GM23248 (cell line): ENCODE results near the gene KCNIP3. TPM values are rescaled to one million over a fixed set of nuclear protein-coding genes. Genes with fewer than 3 reads are reported as not detected.

Source experiments
- DNase-seq: peaks from one replicate; pipeline ENCODE4 v3.0.0-alpha.2; 2015
- H2AFZ ChIP-seq: fragments of 200-600 bp; sonication (generic); 2 replicates; pipeline ENCODE4 v1.6.1; 2016; ENCODE audit warnings: antibody characterized with exemption
- H3F3A ChIP-seq: fragments of 200-600 bp; sonication (generic); 2 replicates; pipeline ENCODE4 v1.6.1; 2016; ENCODE audit warnings: mild to moderate bottlenecking, antibody characterized with exemption, mixed run types; ENCODE audit not compliant: insufficient read depth
- H3K27ac ChIP-seq: fragments of 200-600 bp; sonication (generic); 2 replicates; pipeline ENCODE4 v1.5.1; 2016; ENCODE audit warnings: mild to moderate bottlenecking
- H3K27me3 ChIP-seq: fragments of 200-600 bp; sonication (generic); replicated peaks from 2 replicates; pipeline ENCODE4 v1.6.1; 2016; ENCODE audit warnings: mild to moderate bottlenecking; ENCODE audit not compliant: insufficient read depth
- H3K36me3 ChIP-seq: fragments of 200-600 bp; sonication (generic); 2 replicates; pipeline ENCODE4 v1.6.1; 2016; ENCODE audit warnings: low read depth, mild to moderate bottlenecking
- H3K4me1 ChIP-seq: fragments of 200-600 bp; sonication (generic); 2 replicates; pipeline ENCODE4 v1.6.1; 2016; ENCODE audit warnings: mild to moderate bottlenecking; ENCODE audit not compliant: insufficient read depth
- H3K4me2 ChIP-seq: fragments of 200-600 bp; sonication (generic); one replicate; pipeline ENCODE4 v1.6.1; 2016; ENCODE audit warnings: mild to moderate bottlenecking; ENCODE audit not compliant: unreplicated experiment
- H3K4me3 ChIP-seq: fragments of 200-600 bp; sonication (generic); 2 replicates; pipeline ENCODE4 v1.5.1; 2016; ENCODE audit warnings: mild to moderate bottlenecking
- H3K79me2 ChIP-seq: fragments of 200-600 bp; sonication (generic); 2 replicates; pipeline ENCODE4 v1.6.1; 2016; ENCODE audit warnings: mild to moderate bottlenecking; ENCODE audit not compliant: insufficient read depth
- H3K9ac ChIP-seq: fragments of 200-600 bp; sonication (generic); 2 replicates; pipeline ENCODE4 v1.6.1; 2016; ENCODE audit warnings: mild to moderate bottlenecking
- H3K9me2 ChIP-seq: fragments of 200-600 bp; sonication (generic); 2 replicates; pipeline ENCODE4 v1.6.1; 2016; ENCODE audit warnings: mixed run types, mild to moderate bottlenecking, moderate library complexity; ENCODE audit not compliant: insufficient read depth
- H3K9me3 ChIP-seq: fragments of 200-600 bp; sonication (generic); one replicate; pipeline ENCODE4 v1.6.1; 2017; ENCODE audit warnings: low read depth
- H4K20me1 ChIP-seq: fragments of 200-600 bp; sonication (generic); 2 replicates; pipeline ENCODE4 v1.6.0; 2016; ENCODE audit not compliant: insufficient read depth
- EZH2 ChIP-seq: fragments of 200-600 bp; sonication (generic); IDR thresholded peaks from 2 replicates; pipeline ENCODE4 v1.6.1; 2018; ENCODE audit warnings: antibody characterized with exemption, mild to moderate bottlenecking; ENCODE audit not compliant: insufficient read depth, poor library complexity, severe bottlenecking
- EZH2phosphoT487 ChIP-seq: fragments of 200-600 bp; sonication (generic); IDR thresholded peaks from 2 replicates; pipeline ENCODE4 v1.6.1; 2018; ENCODE audit warnings: antibody characterized with exemption, moderate library complexity, mild to moderate bottlenecking, low read depth; ENCODE audit not compliant: insufficient read depth
- WGBS, 2 experiments: methylation state at CpG; one replicate each; pipeline ENCODE4 v1.1.6; 2015 to 2017; ENCODE audit warnings: low lambda C conversion rate in 2 of 2, low coverage in 1 of 2; ENCODE audit errors: missing lambda C conversion rate in 2 of 2; 5-methylcytosine and 5-hydroxymethylcytosine counted together
- in situ Hi-C: fragments of 300-500 bp; cut with MboI; formaldehyde crosslinking; loops from 2 replicates; pipeline ENCODE4 v1.15.0; 2020
- polyA plus RNA-seq: library from polyadenylated mRNA; unstranded; fragments of >200 nt; fragmentation: Nextera tagmentation; extraction: Ambion mirVana; gene quantifications from 2 replicates; pipeline ENCODE4 v1.2.1, GENCODE V29; 2016
- total RNA-seq: library from RNA; depleted of rRNA; stranded (reverse); fragments of >200 nt; shearing (Covaris generic); gene quantifications from 2 replicates; pipeline ENCODE4 v1.2.3, GENCODE V29; 2014

Gene KCNIP3
- total and polyA plus RNA-seq, 2 experiments from 2014 or later, result 3.7 to 10.7 TPM

GRCh38 chr2:95351598-95351915 lies 54.4 kb downstream of the KCNIP3 start:
- no peak for TF ChIP-seq EZH2phosphoT487
- no peak for TF ChIP-seq EZH2
- H3K79me2 ChIP-seq, result no peaks in the 10 kb centered on the region
- H3K27me3 ChIP-seq, result no peaks in the 10 kb centered on the region
- no peaks in the 10 kb centered on the region for H3K4me1 ChIP-seq
- 95 to 98% methylated on average over 4 of the region's 4 CpGs for WGBS, 2 experiments
- no peaks in the 10 kb centered on the region for H3K36me3 ChIP-seq
- no peak overlapping the region for H2AFZ ChIP-seq
- H3K4me2 ChIP-seq, result no peak overlapping the region
- no peaks in the 10 kb centered on the region for H3F3A ChIP-seq
- in situ Hi-C loops, result no loop called here
- DNase-seq, result no peak
- H3K9me2 ChIP-seq, result no peaks in the 10 kb centered on the region
- no peak overlapping the region for H3K27ac ChIP-seq
- H3K4me3 ChIP-seq, result no peak overlapping the region
- no peak overlapping the region for H3K9ac ChIP-seq
- H4K20me1 ChIP-seq, result no peaks in the 10 kb centered on the region
- H3K9me3 ChIP-seq, result no peaks in the 10 kb centered on the region

GRCh38 chr2:95352310-95353054 lies 55.3 kb downstream of the KCNIP3 start:
- Histone ChIP-seq H2AFZ (no peak overlapping the region), H3K36me3 (no peaks in the 10 kb centered on the region), H3K79me2 (no peaks in the 10 kb centered on the region), H3K27me3 (no peaks in the 10 kb centered on the region), H3K4me1 (no peaks in the 10 kb centered on the region), H3K4me3 (no peak overlapping the region), H3K9me2 (no peaks in the 10 kb centered on the region), H3F3A (no peaks in the 10 kb centered on the region), H3K4me2 (no peak overlapping the region), H3K9me3 (no peaks in the 10 kb centered on the region), H3K9ac (no peak overlapping the region), H3K27ac (no peak overlapping the region), H4K20me1 (no peaks in the 10 kb centered on the region)
- no peak for TF ChIP-seq EZH2
- no peak for TF ChIP-seq EZH2phosphoT487
- DNase-seq, result no peak
- in situ Hi-C loops, result no loop called here
- WGBS, 2 experiments, result 84 to 100% methylated on average over 2 to 6 of the region's 6 CpGs

GRCh38 chr2:95353055-95353575 lies 56.0 kb downstream of the KCNIP3 start:
- in situ Hi-C loops, result no loop called here
- TF ChIP-seq EZH2 (no peak), EZH2phosphoT487 (no peak)
- no peak for DNase-seq

GRCh38 chr2:95353613-95354468 lies 56.7 kb downstream of the KCNIP3 start:
- WGBS, 2 experiments, result 90 to 91% methylated on average over 22 of the region's 22 CpGs
- DNase-seq, result no peak
- in situ Hi-C loops, result no loop called here

More at GRCh38 chr2:95353055-95353575, 56.0 kb downstream of the KCNIP3 start:
- 85 to 86% methylated on average over 10 of the region's 10 CpGs for WGBS, 2 experiments
- H3K4me2 ChIP-seq, result no peak overlapping the region
- H2AFZ ChIP-seq, result no peak overlapping the region
- H3K27me3 ChIP-seq, result no peaks in the 10 kb centered on the region
- no peak overlapping the region for H3K9ac ChIP-seq
- no peak overlapping the region for H3K27ac ChIP-seq
- H3K4me3 ChIP-seq, result no peak overlapping the region
- H3K79me2 ChIP-seq, result no peaks in the 10 kb centered on the region
- H3F3A ChIP-seq, result no peaks in the 10 kb centered on the region
- no peaks in the 10 kb centered on the region for H3K36me3 ChIP-seq
- no peaks in the 10 kb centered on the region for H3K9me2 ChIP-seq
- no peaks in the 10 kb centered on the region for H4K20me1 ChIP-seq
- H3K4me1 ChIP-seq, result no peaks in the 10 kb centered on the region
- H3K9me3 ChIP-seq, result no peaks in the 10 kb centered on the region

More at GRCh38 chr2:95353613-95354468, 56.7 kb downstream of the KCNIP3 start:
- Histone ChIP-seq H3K79me2 (no peaks in the 10 kb centered on the region), H3K9me2 (no peaks in the 10 kb centered on the region), H3K36me3 (no peaks in the 10 kb centered on the region), H4K20me1 (no peaks in the 10 kb centered on the region), H3K27me3 (no peaks in the 10 kb centered on the region), H3K4me2 (no peak overlapping the region), H3F3A (0 out of 2 replicates have a peak, but pooled peaks cover 7% of the 10 kb centered on the region), H3K27ac (no peak overlapping the region), H3K9ac (no peak overlapping the region), H3K4me3 (no peak overlapping the region), H2AFZ (no peak overlapping the region), H3K9me3 (no peaks in the 10 kb centered on the region), H3K4me1 (peaks cover 3% of the 10 kb centered on the region)
- no peak for TF ChIP-seq EZH2phosphoT487
- no peak for TF ChIP-seq EZH2
